PC-3 (cell line): ENCODE measurements around the gene TRIM31. TPM values are rescaled to one million over a fixed set of nuclear protein-coding genes. Genes with fewer than 3 reads are reported as not detected.

Source experiments
- ATAC-seq: fragments of 200-7000 bp; cut with Tn5 transposase; 2 replicates; pipeline ENCODE4 v1.9.1; 2020; ENCODE audit warnings: mild to moderate bottlenecking, moderate library complexity
- BruUV-seq: library from RNA; stranded (reverse); fragments of 400-500 nt; replicated peaks from 2 replicates; lab custom pipeline; 2021; lab: Mats Ljungman, UMichigan
- CTCF ChIA-PET: fragments of 300-600 bp; sonication (Branson Sonifier 250); formaldehyde crosslinking; loops from one replicate; lab custom pipeline; 2022; ENCODE audit warnings: antibody characterized with exemption; lab: Charles Lee
- POLR2A ChIA-PET: fragments of 300-600 bp; sonication (Branson Sonifier 250); formaldehyde crosslinking; loops from one replicate; lab custom pipeline; 2022; ENCODE audit warnings: antibody characterized with exemption; ENCODE audit not compliant: unreplicated experiment; lab: Charles Lee
- DNase-seq: peaks from one replicate; pipeline ENCODE4 v3.0.0-alpha.2; 2015
- H2AFZ ChIP-seq: fragments of 300-600 bp; sonication (generic); 2 replicates; pipeline ENCODE4 v1.6.0; 2016; ENCODE audit warnings: antibody characterized with exemption, low read length
- H3F3A ChIP-seq: fragments of 300-600 bp; sonication (generic); one replicate; pipeline ENCODE4 v1.6.0; 2017; ENCODE audit warnings: antibody characterized with exemption, low read length, control low read depth, mild to moderate bottlenecking; ENCODE audit not compliant: unreplicated experiment
- H3K27ac ChIP-seq: fragments of 300-600 bp; sonication (generic); 2 replicates; pipeline ENCODE4 v1.5.1; 2016; ENCODE audit warnings: mild to moderate bottlenecking, low read length
- H3K27me3 ChIP-seq: fragments of 300-600 bp; sonication (generic); 2 replicates; pipeline ENCODE4 v1.6.1; 2016; ENCODE audit warnings: low read length, mixed read lengths
- H3K36me3 ChIP-seq: fragments of 300-600 bp; sonication (generic); 2 replicates; pipeline ENCODE4 v1.6.1; 2016; ENCODE audit warnings: low read depth, mixed run types, low read length, mixed read lengths
- H3K4me1 ChIP-seq: fragments of 300-600 bp; sonication (generic); 2 replicates; pipeline ENCODE4 v1.5.1; 2016; ENCODE audit warnings: low read length; ENCODE audit not compliant: insufficient read depth
- H3K4me2 ChIP-seq: fragments of 300-600 bp; sonication (generic); 2 replicates; pipeline ENCODE4 v1.6.0; 2016; ENCODE audit warnings: low read length
- H3K4me3 ChIP-seq: fragments of 300-600 bp; sonication (generic); 2 replicates; pipeline ENCODE4 v1.5.1; 2016; ENCODE audit warnings: mild to moderate bottlenecking, low read length, mixed read lengths
- H3K79me2 ChIP-seq: fragments of 300-600 bp; sonication (generic); 2 replicates; pipeline ENCODE4 v1.6.1; 2017; ENCODE audit warnings: low read length, mixed read lengths
- H3K9ac ChIP-seq: fragments of 300-600 bp; sonication (generic); 2 replicates; pipeline ENCODE4 v1.6.0; 2016; ENCODE audit warnings: mild to moderate bottlenecking, low read length
- H3K9me2 ChIP-seq: fragments of 300-600 bp; sonication (generic); replicated peaks from 2 replicates; pipeline ENCODE4 v1.6.1; 2016; ENCODE audit warnings: mixed run types, low read length, mixed read lengths
- H3K9me3 ChIP-seq: fragments of 300-600 bp; sonication (generic); 2 replicates; pipeline ENCODE4 v1.6.1; 2016; ENCODE audit warnings: low read length, mixed read lengths
- H4K20me1 ChIP-seq: fragments of 300-600 bp; sonication (generic); 2 replicates; pipeline ENCODE4 v1.6.1; 2016; ENCODE audit warnings: low read length, mixed read lengths
- EZH2 ChIP-seq: fragments of 300-600 bp; sonication (generic); IDR thresholded peaks from one replicate; pipeline ENCODE4 v1.6.1; 2017; ENCODE audit warnings: antibody characterized with exemption, mild to moderate bottlenecking, low read length; ENCODE audit not compliant: unreplicated experiment
- EZH2phosphoT487 ChIP-seq: fragments of 300-600 bp; sonication (generic); IDR thresholded peaks from 2 replicates; pipeline ENCODE4 v1.6.1; 2018; ENCODE audit warnings: mild to moderate bottlenecking, antibody characterized with exemption, low read length, borderline replicate concordance
- intact Hi-C: fragments of 100-400 bp; cut with micrococcal nuclease; formaldehyde crosslinking; loops from 2 replicates; pipeline ENCODE4 v1.9.0; 2023
- total RNA-seq: library from RNA; depleted of rRNA; stranded (reverse); fragments of >200 nt; gene quantifications from 2 replicates; pipeline ENCODE4 v1.2.3, GENCODE V29; 2014
- TF ChIP-seq, protein P1 (sequence below): fragments of 300-600 bp; sonication (generic); conservative IDR thresholded peaks from 2 replicates; pipeline ENCODE4 v1.5.1; 2017; ENCODE audit warnings: antibody characterized with exemption, low read depth, mild to moderate bottlenecking, low read length

The TRIM31 gene
- total RNA-seq, 1 experiment from 2014 or later = 0.11 TPM

DNA sequence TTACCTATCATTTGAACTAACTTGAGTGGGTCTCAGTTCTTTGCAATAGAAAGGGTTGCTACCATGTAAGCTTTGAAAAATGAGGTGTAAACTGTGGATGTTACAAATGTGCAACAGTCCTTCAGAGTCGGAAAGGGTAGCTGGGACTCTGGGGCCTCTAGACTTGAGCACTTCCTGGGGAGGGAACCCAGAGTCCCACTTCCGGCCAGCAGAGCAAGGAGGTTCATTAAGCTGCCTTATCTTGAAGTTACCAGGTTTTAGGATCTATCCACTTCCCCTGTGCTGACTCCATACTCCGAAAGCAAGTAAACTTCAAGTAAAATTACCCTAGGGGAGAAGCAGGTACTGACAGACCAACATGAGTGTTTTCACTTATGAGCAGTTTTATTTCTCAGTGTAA, 38.7 kb upstream of the TRIM31 start:
- no peak overlapping the region for H3K27ac ChIP-seq
- ATAC-seq = no peak
- no peaks in the 10 kb centered on the region for H3K9me3 ChIP-seq
- no peak overlapping the region for H3K4me3 ChIP-seq
- TF ChIP-seq EZH2 (no peak), EZH2phosphoT487 (no peak)
- ChIA-PET POLR2A (no interaction called here), CTCF (no interaction called here)
- H3K4me1 ChIP-seq = peaks cover 27% of the 10 kb centered on the region
- no peaks in the 10 kb centered on the region for H3K27me3 ChIP-seq
- no peaks in the 10 kb centered on the region for H3K79me2 ChIP-seq
- H3K9ac ChIP-seq = no peak overlapping the region
- intact Hi-C loops = no loop called here
- no peak overlapping the region for H2AFZ ChIP-seq
- no peaks in the 10 kb centered on the region for H4K20me1 ChIP-seq
- no peak overlapping the region for H3K4me2 ChIP-seq
- DNase-seq = no peak
- no peaks in the 10 kb centered on the region for H3K9me2 ChIP-seq
- BruUV-seq = no TSS peak
- no peaks in the 10 kb centered on the region for H3K36me3 ChIP-seq
- H3F3A ChIP-seq = peaks cover 5% of the 10 kb centered on the region

DNA sequence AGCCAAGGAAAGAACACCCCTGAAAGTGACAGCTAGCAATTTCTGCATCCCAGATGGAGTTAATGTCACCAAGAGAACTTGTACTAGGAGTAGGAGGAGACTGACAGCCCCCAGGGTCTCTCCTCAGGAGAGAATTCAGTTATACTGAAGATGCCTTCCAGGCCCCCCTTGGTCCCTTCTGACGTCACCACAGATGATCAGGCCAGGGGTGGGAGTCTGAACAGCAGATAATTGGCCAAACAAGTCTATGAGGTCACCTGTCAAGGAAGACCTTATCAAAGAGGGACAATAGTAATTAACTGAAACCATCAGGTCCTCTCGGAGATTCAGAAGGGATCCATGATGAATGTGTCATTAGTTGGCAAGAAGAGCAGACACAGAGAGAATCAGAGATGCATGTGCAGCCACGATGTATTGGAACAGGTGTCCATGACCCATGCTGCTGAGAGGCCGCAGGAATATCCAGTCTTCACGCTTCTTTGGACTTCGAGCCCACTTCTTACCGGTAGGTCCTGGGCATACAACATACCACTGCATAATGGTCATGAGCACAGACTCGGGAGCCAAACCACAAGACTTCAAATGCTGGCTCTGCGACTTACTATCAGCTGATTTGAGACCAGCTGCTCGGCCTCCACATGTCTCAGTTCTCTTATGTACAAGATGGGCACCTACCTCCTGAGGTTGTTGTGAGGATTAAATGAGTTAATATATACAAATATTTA, 37.9 kb upstream of the TRIM31 start:
- H2AFZ ChIP-seq = no peak overlapping the region
- H3K27ac ChIP-seq = no peak overlapping the region
- ATAC-seq (no peak), DNase-seq (no peak)
- H3K9me2 ChIP-seq = no peaks in the 10 kb centered on the region
- no peaks in the 10 kb centered on the region for H3K9me3 ChIP-seq
- H3F3A ChIP-seq = peaks cover 5% of the 10 kb centered on the region
- ChIA-PET POLR2A (no interaction called here), CTCF (no interaction called here)
- no peaks in the 10 kb centered on the region for H4K20me1 ChIP-seq
- no peak for TF ChIP-seq EZH2
- TF ChIP-seq EZH2phosphoT487 = no peak
- TF ChIP-seq, protein P1, sequence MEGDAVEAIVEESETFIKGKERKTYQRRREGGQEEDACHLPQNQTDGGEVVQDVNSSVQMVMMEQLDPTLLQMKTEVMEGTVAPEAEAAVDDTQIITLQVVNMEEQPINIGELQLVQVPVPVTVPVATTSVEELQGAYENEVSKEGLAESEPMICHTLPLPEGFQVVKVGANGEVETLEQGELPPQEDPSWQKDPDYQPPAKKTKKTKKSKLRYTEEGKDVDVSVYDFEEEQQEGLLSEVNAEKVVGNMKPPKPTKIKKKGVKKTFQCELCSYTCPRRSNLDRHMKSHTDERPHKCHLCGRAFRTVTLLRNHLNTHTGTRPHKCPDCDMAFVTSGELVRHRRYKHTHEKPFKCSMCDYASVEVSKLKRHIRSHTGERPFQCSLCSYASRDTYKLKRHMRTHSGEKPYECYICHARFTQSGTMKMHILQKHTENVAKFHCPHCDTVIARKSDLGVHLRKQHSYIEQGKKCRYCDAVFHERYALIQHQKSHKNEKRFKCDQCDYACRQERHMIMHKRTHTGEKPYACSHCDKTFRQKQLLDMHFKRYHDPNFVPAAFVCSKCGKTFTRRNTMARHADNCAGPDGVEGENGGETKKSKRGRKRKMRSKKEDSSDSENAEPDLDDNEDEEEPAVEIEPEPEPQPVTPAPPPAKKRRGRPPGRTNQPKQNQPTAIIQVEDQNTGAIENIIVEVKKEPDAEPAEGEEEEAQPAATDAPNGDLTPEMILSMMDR = no peak
- no peaks in the 10 kb centered on the region for H3K79me2 ChIP-seq
- no peak overlapping the region for H3K9ac ChIP-seq
- BruUV-seq = no TSS peak
- intact Hi-C loops = no loop called here
- no peak overlapping the region for H3K4me3 ChIP-seq
- H3K36me3 ChIP-seq = no peaks in the 10 kb centered on the region
- H3K4me2 ChIP-seq = no peak overlapping the region
- H3K4me1 ChIP-seq = peaks cover 19% of the 10 kb centered on the region
- H3K27me3 ChIP-seq = no peaks in the 10 kb centered on the region

DNA sequence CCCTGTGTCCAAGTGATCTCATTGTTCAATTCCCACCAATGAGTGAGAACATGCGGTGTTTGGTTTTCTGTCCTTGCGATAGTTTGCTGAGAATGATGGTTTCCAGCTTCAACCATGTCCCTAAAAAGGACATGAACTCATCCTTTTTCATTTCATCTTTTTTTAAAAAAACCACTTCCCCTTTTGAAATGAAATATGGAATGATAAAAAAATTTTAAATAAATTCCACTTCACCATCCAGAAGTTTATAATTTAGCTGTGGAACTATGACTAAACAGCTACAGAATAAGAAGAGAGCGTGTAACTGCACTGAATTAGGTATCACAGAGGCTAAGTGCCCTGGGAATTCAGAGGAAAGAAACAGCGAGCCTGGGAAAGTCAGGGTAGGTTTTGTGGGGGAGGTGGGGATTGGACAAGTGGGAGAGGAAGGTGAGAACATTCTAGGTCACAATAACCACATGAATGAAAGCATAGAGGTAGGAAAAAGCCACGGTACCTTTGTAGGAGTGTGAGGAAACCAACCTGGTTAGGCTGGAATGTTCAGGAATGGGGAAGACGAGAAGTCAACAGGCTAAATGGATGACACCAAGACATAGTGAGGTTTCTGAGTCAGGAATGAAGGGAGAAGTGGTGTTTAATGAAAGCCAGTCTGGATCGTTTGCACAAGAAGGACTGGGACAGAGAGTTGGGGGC, 37.1 kb upstream of the TRIM31 start:
- BruUV-seq = no TSS peak
- peaks cover 11% of the 10 kb centered on the region for H3K4me1 ChIP-seq
- H3K27me3 ChIP-seq = no peaks in the 10 kb centered on the region
- CTCF ChIA-PET = no interaction called here
- no peaks in the 10 kb centered on the region for H3K9me3 ChIP-seq
- H3K27ac ChIP-seq = no peak overlapping the region
- no peaks in the 10 kb centered on the region for H3K79me2 ChIP-seq
- H3K4me3 ChIP-seq = no peak overlapping the region
- no peak overlapping the region for H2AFZ ChIP-seq
- POLR2A ChIA-PET = no interaction called here
- no peak overlapping the region for H3K4me2 ChIP-seq
- TF ChIP-seq EZH2 = no peak
- TF ChIP-seq EZH2phosphoT487 = no peak
- TF ChIP-seq, protein P1 = no peak
- H3K9me2 ChIP-seq = no peaks in the 10 kb centered on the region
- no peaks in the 10 kb centered on the region for H4K20me1 ChIP-seq
- H3K9ac ChIP-seq = no peak overlapping the region
- intact Hi-C loops = loop anchor here (1.0 kb wide), 1 partner anchor 20 kb away; no protein-coding TSS in a partner anchor
- no peaks in the 10 kb centered on the region for H3K36me3 ChIP-seq
- peaks cover 2% of the 10 kb centered on the region for H3F3A ChIP-seq
- ATAC-seq (no peak), DNase-seq (no peak)
